K562 (cell line): Measurements from ENCODE around the gene USP8.

Experiments used
- RFX1 ChIP-seq: fragments of 450-650 bp; IDR thresholded peaks from 2 replicates; pipeline ENCODE4 v1.6.1; 2016; ENCODE audit warnings: mild to moderate bottlenecking, moderate library complexity
- USF2 ChIP-seq: sonication (generic); formaldehyde crosslinking; IDR thresholded peaks from 2 replicates; pipeline ENCODE4 v1.5.0; 2020; ENCODE audit warnings: missing genetic modification reagents
- ZNF165 ChIP-seq: fragments of 250-450 bp; sonication (Bioruptor Pico); IDR thresholded peaks from 2 replicates; pipeline ENCODE4 v1.4.0; 2020; ENCODE audit warnings: borderline replicate concordance

- TF ChIP-seq ZNF165 (CRISPR knock-in tag), result no peak
- TF ChIP-seq USF2 (CRISPR knock-in tag), result no peak
- TF ChIP-seq RFX1, result no peak
These were observed 34.3 kb downstream of the USP8 start for GRCh38 chr15:50458348-50459112.
